GM12865 (cell line): ENCODE results near the gene FIGLA.

ENCODE experiments used
- DNase-seq: peaks from one replicate; pipeline ENCODE4 v3.0.0; 2010; ENCODE audit warnings: low read depth
- H3K4me3 ChIP-seq: 2 replicates; pipeline ENCODE4 v1.5.1; 2011; ENCODE audit warnings: mild to moderate bottlenecking, low read depth, low read length, control low read depth
- TF ChIP-seq, protein P1 (sequence below): IDR thresholded peaks from 2 replicates; pipeline ENCODE4 v1.5.1; 2011; ENCODE audit warnings: low read length, control low read depth, low read depth, inconsistent platforms; ENCODE audit not compliant: insufficient read depth; ENCODE audit errors: missing control alignments

FIGLA gene

DNA sequence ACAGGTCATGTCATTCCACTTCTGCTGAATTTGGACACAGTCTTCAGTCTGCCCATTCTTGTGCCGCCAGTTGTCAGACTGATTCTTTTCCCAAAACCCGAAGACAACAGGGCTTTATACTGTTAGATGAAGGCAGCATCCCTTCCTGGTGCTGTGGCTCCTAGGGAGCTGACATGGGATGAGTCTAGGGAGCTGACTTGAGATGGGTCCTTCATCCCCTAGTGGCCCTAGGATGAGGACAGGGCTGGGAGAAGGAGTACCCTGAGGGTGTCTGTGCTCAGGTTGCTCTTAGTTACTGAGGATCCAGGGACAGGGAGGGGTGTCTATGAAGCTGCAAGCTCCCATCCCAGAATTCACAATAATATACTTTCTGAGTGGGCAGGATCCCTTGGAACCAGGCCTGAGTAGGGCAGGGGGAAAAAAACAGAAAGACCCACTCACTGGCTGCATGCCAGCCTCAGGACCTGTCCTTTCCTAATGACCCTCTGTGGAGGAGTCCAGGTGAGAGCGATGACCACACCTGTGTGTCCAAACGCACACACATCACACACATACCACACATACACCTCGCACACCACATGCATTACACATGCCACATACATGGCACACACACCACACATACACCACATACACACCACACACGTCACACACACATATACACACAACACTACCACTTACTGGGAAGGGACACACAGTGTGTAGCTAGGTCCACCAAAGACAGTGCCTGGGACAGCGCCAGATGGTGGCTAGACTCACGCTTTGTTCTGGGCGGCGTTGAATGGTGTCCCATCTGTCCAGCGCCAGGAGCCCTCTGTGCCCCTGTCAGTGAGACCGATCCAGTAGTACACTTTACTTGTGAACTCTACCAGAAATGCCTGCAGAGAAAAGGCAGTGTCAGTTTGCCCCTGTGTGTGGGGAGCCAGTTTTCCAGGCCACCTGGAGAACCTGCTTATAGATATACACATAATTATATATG lies 18.8 kb upstream of the FIGLA start:
- H3K4me3 ChIP-seq, result no peak overlapping the region
- no peak for DNase-seq
- TF ChIP-seq, protein P1, sequence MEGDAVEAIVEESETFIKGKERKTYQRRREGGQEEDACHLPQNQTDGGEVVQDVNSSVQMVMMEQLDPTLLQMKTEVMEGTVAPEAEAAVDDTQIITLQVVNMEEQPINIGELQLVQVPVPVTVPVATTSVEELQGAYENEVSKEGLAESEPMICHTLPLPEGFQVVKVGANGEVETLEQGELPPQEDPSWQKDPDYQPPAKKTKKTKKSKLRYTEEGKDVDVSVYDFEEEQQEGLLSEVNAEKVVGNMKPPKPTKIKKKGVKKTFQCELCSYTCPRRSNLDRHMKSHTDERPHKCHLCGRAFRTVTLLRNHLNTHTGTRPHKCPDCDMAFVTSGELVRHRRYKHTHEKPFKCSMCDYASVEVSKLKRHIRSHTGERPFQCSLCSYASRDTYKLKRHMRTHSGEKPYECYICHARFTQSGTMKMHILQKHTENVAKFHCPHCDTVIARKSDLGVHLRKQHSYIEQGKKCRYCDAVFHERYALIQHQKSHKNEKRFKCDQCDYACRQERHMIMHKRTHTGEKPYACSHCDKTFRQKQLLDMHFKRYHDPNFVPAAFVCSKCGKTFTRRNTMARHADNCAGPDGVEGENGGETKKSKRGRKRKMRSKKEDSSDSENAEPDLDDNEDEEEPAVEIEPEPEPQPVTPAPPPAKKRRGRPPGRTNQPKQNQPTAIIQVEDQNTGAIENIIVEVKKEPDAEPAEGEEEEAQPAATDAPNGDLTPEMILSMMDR, result no peak

DNA sequence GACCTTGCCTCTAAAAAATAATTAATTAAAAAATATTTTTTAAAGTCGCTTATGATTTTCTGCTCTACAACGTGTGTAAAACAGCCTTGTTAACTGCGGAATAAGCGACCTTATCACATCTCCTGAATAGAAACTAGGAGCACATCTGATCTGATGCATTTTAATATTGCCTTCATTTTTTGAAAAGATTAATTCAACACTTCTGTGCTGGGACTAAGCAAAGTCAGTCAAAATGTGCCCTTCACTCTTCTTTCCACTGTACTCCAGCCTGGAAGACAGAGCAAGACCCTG lies 17.3 kb upstream of the FIGLA start:
- TF ChIP-seq, protein P1, result no peak
- H3K4me3 ChIP-seq, result no peak overlapping the region
- no peak for DNase-seq

DNA sequence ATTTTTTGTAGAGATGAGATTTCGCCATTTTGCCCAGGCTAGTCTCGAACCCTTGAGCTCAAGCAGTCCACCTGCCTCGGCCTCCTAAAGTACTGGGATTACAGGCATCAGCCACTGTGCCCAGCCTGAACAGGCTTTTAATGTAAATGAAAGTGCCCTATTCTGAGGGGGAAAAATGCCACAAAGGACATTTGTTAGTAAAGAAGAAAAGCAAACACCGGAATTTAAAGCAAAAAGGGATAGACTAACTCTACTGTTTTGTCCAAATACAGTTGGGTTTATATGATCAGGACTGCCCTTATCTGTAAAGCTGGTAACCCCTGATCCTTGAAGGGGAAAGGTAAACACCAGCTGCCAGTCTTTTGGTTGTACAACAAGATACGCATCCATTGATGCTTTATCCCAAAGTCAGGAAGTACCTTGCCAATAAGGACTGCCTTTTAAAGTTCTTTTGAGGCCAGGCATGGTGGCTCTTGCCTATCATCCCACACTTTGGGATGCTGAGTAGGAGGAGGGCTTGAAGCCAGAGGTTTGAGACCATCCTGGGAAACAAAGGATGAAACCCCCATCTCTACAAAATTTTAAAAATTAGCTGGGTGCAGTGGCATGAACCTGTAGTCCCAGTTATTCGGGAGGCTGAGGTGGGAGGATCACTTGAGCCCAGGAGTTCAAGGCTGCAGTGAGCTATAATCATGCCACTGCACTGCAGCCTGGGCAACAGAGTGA lies 16.8 kb upstream of the FIGLA start:
- DNase-seq, result no peak
- TF ChIP-seq, protein P1, result no peak
- H3K4me3 ChIP-seq, result no peak overlapping the region

DNA sequence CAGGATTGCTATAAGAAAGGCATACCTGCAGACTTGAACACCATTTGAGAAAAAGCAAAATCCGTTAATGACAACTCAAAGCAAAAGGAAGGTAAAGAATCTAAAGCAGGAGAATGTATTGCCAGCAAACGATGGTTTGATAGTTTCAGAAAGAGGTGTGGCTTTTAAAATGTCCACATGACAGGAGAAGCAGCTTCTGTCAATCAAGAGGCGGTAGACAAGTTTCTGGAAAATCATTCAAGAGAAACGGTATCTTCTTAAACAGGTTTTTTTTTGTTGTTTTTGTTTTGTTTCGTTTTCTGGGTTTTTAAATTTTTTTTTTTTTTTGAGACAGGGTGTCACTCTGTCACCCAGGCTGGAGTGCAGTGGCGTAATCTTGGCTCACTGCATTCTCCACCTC lies 16.2 kb upstream of the FIGLA start:
- TF ChIP-seq, protein P1, result no peak
- no peak overlapping the region for H3K4me3 ChIP-seq
- no peak for DNase-seq

DNA sequence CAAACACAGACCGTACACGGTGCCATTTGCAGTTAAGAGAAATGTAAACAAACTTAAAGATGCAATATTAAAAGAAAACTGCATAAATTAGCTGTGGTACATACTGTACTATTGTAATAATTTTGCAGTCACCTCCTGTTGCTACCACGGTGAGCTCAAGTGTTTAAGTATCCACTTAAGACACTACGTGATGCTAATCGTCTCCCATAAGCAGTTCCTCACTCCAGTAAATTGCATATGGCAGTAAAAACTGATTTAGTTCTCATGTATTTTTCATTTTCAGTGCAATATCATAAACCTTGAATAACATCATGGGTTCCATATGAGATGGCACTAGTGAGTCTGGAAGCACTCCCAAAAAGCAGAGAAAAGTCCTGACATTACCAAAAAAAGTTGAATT lies 15.6 kb upstream of the FIGLA start:
- TF ChIP-seq, protein P1, result no peak
- H3K4me3 ChIP-seq, result no peak overlapping the region
- no peak for DNase-seq

DNA sequence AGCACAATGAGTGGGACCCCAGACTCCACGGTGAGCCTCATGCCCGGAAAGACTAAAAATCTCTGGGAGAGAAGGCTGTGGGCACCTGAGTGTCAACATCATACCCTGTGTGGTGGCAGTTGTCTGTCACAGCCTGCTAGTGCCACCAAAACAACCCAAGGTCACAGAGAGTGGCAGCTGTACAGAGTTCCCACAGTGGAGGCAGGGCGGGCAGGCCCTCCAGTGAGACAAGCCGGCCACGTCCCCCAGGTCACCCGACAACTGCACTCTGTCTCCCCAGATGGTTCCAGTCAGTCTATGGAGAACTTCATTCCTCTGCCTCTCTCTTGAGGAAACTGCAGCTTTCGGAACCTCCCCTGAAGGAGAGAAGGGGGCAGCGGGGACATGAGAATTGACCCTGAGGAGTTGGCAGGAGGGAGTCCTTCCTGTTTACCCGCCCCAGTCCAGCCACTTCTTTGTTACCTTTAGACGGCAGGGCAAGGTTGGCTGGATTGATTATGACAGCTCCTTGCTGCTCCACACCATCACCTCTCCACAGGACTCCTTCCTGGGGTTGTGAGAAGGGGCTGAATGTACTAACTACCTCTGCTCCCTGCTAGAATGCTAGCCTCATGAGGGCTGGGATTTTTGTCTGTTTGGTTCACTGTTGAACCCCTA lies 11.3 kb upstream of the FIGLA start:
- DNase-seq, result no peak
- TF ChIP-seq, protein P1, result no peak
- no peak overlapping the region for H3K4me3 ChIP-seq
